NCI-H1417 (cell line): Measurements from ENCODE around the gene RAPGEFL1.
"Not testable (repeated sequence)": the region's sequence is repeated elsewhere in the genome, so short reads cannot be mapped to it uniquely, and the experiment has no call there.

Experiments used
- DNase-seq, 3 experiments: peaks; one replicate each; lab custom pipeline; 2025; lab: John Stamatoyannopoulos, UW

Gene RAPGEFL1

GRCh38 chr17:40177275-40177874 is at the start of gene RAPGEFL1:
Gene RAPGEFL1, plus strand, starts transcription at chr17:40177470. Its CDS starts 392 bp downstream, at chr17:40177862.
- DNase-seq = peak; percentile 73 to 86 (median 79)

- DNase-seq = no peak
Measured at GRCh38 chr17:40129498-40129897, 47.8 kb upstream of the RAPGEFL1 start.

GRCh38 chr17:40130352-40131042 is 46.8 kb upstream of the RAPGEFL1 start:
- DNase-seq = no peak

GRCh38 chr17:40134184-40134583 is 43.1 kb upstream of the RAPGEFL1 start:
- DNase-seq = no peak

- DNase-seq = no peak
Measured at GRCh38 chr17:40135817-40136216, 41.5 kb upstream of the RAPGEFL1 start.

GRCh38 chr17:40139566-40140058 is 37.7 kb upstream of the RAPGEFL1 start:
- no peak for DNase-seq

GRCh38 chr17:40143166-40143565 is 34.1 kb upstream of the RAPGEFL1 start:
- not testable (repeated sequence) for DNase-seq

GRCh38 chr17:40145476-40145875 is 31.8 kb upstream of the RAPGEFL1 start:
- DNase-seq = no peak

- DNase-seq = no peak
Measured at GRCh38 chr17:40148527-40148926, 28.7 kb upstream of the RAPGEFL1 start.

GRCh38 chr17:40150276-40150675 is 27.0 kb upstream of the RAPGEFL1 start:
- DNase-seq = no peak

- DNase-seq = no peak
Measured at GRCh38 chr17:40151414-40151963, 25.8 kb upstream of the RAPGEFL1 start.

GRCh38 chr17:40153603-40154236 is 23.6 kb upstream of the RAPGEFL1 start:
- DNase-seq = no peak

GRCh38 chr17:40157973-40158372 is 19.3 kb upstream of the RAPGEFL1 start:
- no peak for DNase-seq

- no peak for DNase-seq
Measured at GRCh38 chr17:40158438-40159013, 18.7 kb upstream of the RAPGEFL1 start.

GRCh38 chr17:40159456-40159855 is 17.8 kb upstream of the RAPGEFL1 start:
- DNase-seq = no peak

GRCh38 chr17:40167685-40168261 is 9.5 kb upstream of the RAPGEFL1 start:
- DNase-seq = no peak

GRCh38 chr17:40168262-40168832 is 8.9 kb upstream of the RAPGEFL1 start:
- DNase-seq = peak; percentile 20 to 66 (median 34)

GRCh38 chr17:40170325-40170724 is 6.9 kb upstream of the RAPGEFL1 start:
- DNase-seq = no peak

- no peak for DNase-seq
Measured at GRCh38 chr17:40171750-40172149, 5.5 kb upstream of the RAPGEFL1 start.

- DNase-seq = no peak
Measured at GRCh38 chr17:40173091-40173777, 4.0 kb upstream of the RAPGEFL1 start.

GRCh38 chr17:40173778-40174135 is 3.5 kb upstream of the RAPGEFL1 start:
- DNase-seq = no peak
